Neural cell (in vitro differentiated cells): ENCODE results near the gene IGLON5. TPM values are rescaled to one million over a fixed set of nuclear protein-coding genes. Genes with fewer than 3 reads are reported as not detected.

Source experiments
- H2AFZ ChIP-seq: fragments of 200-600, 300-800 bp; sonication (generic), shearing (Covaris generic); 2 replicates; pipeline ENCODE4 v1.6.0; 2014; ENCODE audit warnings: low read depth, mild to moderate bottlenecking, antibody characterized with exemption, low read length, moderate library complexity
- H3F3A ChIP-seq: fragments of 200-600 bp; shearing (Covaris generic); 2 replicates; pipeline ENCODE4 v1.6.1; 2016; ENCODE audit warnings: mild to moderate bottlenecking, moderate library complexity, mixed read lengths, antibody characterized with exemption, low read length; ENCODE audit not compliant: insufficient read depth, poor library complexity, severe bottlenecking
- H3K27ac ChIP-seq: fragments of 200-600, 300-800 bp; sonication (generic), shearing (Covaris generic); 2 replicates; pipeline ENCODE4 v1.5.1; 2014; ENCODE audit warnings: mild to moderate bottlenecking, low read length, moderate library complexity
- H3K27me3 ChIP-seq: fragments of 300-800, 200-600 bp; sonication (generic), shearing (Covaris generic); 2 replicates; pipeline ENCODE4 v1.6.0; 2014; ENCODE audit warnings: mild to moderate bottlenecking, low read depth, low read length, moderate library complexity; ENCODE audit not compliant: insufficient read depth
- H3K36me3 ChIP-seq: fragments of 300-800, 200-600 bp; sonication (generic), shearing (Covaris generic); 2 replicates; pipeline ENCODE4 v1.5.1; 2014; ENCODE audit warnings: mild to moderate bottlenecking, antibody characterized with exemption, low read length, moderate library complexity; ENCODE audit not compliant: insufficient read depth
- H3K4me2 ChIP-seq: fragments of 300-800, 200-600 bp; sonication (generic), shearing (Covaris generic); 2 replicates; pipeline ENCODE4 v1.6.0; 2014; ENCODE audit warnings: mild to moderate bottlenecking, low read length
- H3K4me3 ChIP-seq: fragments of 300-800, 200-600 bp; sonication (generic), shearing (Covaris generic); 2 replicates; pipeline ENCODE4 v1.5.1; 2014; ENCODE audit warnings: mild to moderate bottlenecking, low read length, moderate library complexity
- H3K79me2 ChIP-seq: fragments of 200-600 bp; shearing (Covaris generic); replicated peaks from 2 replicates; pipeline ENCODE4 v1.6.0; 2014; ENCODE audit warnings: mild to moderate bottlenecking, low read length, moderate library complexity; ENCODE audit not compliant: insufficient read depth
- H3K9ac ChIP-seq: fragments of 300-800, 200-600 bp; sonication (generic), shearing (Covaris generic); 2 replicates; pipeline ENCODE4 v1.6.1; 2016; ENCODE audit warnings: mild to moderate bottlenecking, low read length, mixed read lengths
- H3K9me2 ChIP-seq: fragments of 200-600 bp; shearing (Covaris generic); 2 replicates; pipeline ENCODE4 v1.6.1; 2016; ENCODE audit warnings: mild to moderate bottlenecking, low read length, mixed read lengths; ENCODE audit not compliant: insufficient read depth
- H3K9me3 ChIP-seq: fragments of 200-600, 300-800 bp; sonication (generic), shearing (Covaris generic); 2 replicates; pipeline ENCODE4 v1.6.1; 2016; ENCODE audit warnings: mild to moderate bottlenecking, mixed run types, low read length, moderate library complexity, mixed read lengths
- H4K20me1 ChIP-seq: fragments of 200-600 bp; shearing (Covaris generic); 2 replicates; pipeline ENCODE4 v1.6.1; 2016; ENCODE audit warnings: mild to moderate bottlenecking, mixed run types; ENCODE audit not compliant: insufficient read depth
- CTCF ChIP-seq: fragments of 450-650 bp; IDR thresholded peaks from 2 replicates; pipeline ENCODE4 v1.5.1; 2014; ENCODE audit warnings: antibody characterized with exemption, mild to moderate bottlenecking, moderate library complexity; ENCODE audit not compliant: poor library complexity, severe bottlenecking
- EP300 ChIP-seq: fragments of 450-650 bp; conservative IDR thresholded peaks from 2 replicates; pipeline ENCODE4 v1.6.1; 2014; ENCODE audit warnings: antibody characterized with exemption, mild to moderate bottlenecking, moderate library complexity; ENCODE audit not compliant: poor library complexity, severe bottlenecking
- EZH2 ChIP-seq: fragments of 200-600, 300-800 bp; shearing (Covaris generic), sonication (generic); IDR thresholded peaks from 2 replicates; pipeline ENCODE4 v1.6.1; 2014; ENCODE audit warnings: antibody characterized with exemption, low read length, borderline replicate concordance, mild to moderate bottlenecking; ENCODE audit not compliant: insufficient read depth, poor library complexity, severe bottlenecking
- MXI1 ChIP-seq: fragments of 450-650 bp; conservative IDR thresholded peaks from 2 replicates; pipeline ENCODE4 v1.6.1; 2014; ENCODE audit warnings: antibody characterized with exemption, mild to moderate bottlenecking; ENCODE audit not compliant: poor library complexity, severe bottlenecking
- POLR2AphosphoS5 ChIP-seq: IDR thresholded peaks from 2 replicates; pipeline ENCODE4 v1.6.1; 2012
- RAD21 ChIP-seq: fragments of 450-650 bp; conservative IDR thresholded peaks from 2 replicates; pipeline ENCODE4 v1.6.1; 2014; ENCODE audit warnings: antibody characterized with exemption, mild to moderate bottlenecking, moderate library complexity
- REST ChIP-seq: IDR thresholded peaks from 2 replicates; pipeline ENCODE4 v1.6.1; 2012; ENCODE audit warnings: borderline replicate concordance
- SMC3 ChIP-seq: fragments of 450-650 bp; conservative IDR thresholded peaks from 2 replicates; pipeline ENCODE4 v1.6.1; 2014; ENCODE audit warnings: antibody characterized with exemption, mild to moderate bottlenecking, moderate library complexity; ENCODE audit not compliant: poor library complexity
- TAF1 ChIP-seq: IDR thresholded peaks from 2 replicates; pipeline ENCODE4 v1.6.1; 2012; ENCODE audit warnings: low read depth
- polyA plus RNA-seq: library from polyadenylated mRNA; depleted of rRNA; stranded (reverse); fragments of >200 nt; gene quantifications from 2 replicates; pipeline ENCODE4 v1.2.3, GENCODE V29; 2014

IGLON5 gene
- polyA plus RNA-seq, 1 donor from 2014 or later: 13.5 TPM

- TF ChIP-seq RAD21 (no peak), EP300 (no peak), EZH2 (no peak), MXI1 (no peak), SMC3 (no peak), CTCF (no peak), REST (no peak), TAF1 (no peak), POLR2AphosphoS5 (no peak)
- H3K4me2 ChIP-seq: no peak overlapping the region
- H3K27me3 ChIP-seq: no peaks in the 10 kb centered on the region
- H4K20me1 ChIP-seq: no peaks in the 10 kb centered on the region
- H3F3A ChIP-seq: no peaks in the 10 kb centered on the region
- no peak overlapping the region for H3K4me3 ChIP-seq
- H2AFZ ChIP-seq: no peak overlapping the region
- no peak overlapping the region for H3K27ac ChIP-seq
- no peaks in the 10 kb centered on the region for H3K9me2 ChIP-seq
- no peaks in the 10 kb centered on the region for H3K9me3 ChIP-seq
- H3K36me3 ChIP-seq: no peaks in the 10 kb centered on the region
- no peak overlapping the region for H3K9ac ChIP-seq
- no peaks in the 10 kb centered on the region for H3K79me2 ChIP-seq
Observed at GRCh38 chr19:51375504-51376221, 64.2 kb downstream of the IGLON5 start.

- no peak overlapping the region for H3K9ac ChIP-seq
- no peak overlapping the region for H3K27ac ChIP-seq
- H3K79me2 ChIP-seq: no peaks in the 10 kb centered on the region
- no peaks in the 10 kb centered on the region for H4K20me1 ChIP-seq
- H3K36me3 ChIP-seq: no peaks in the 10 kb centered on the region
- H2AFZ ChIP-seq: no peak overlapping the region
- no peaks in the 10 kb centered on the region for H3K9me3 ChIP-seq
- TF ChIP-seq TAF1 (no peak), MXI1 (no peak), EZH2 (no peak), EP300 (no peak), POLR2AphosphoS5 (no peak), SMC3 (no peak), RAD21 (no peak), REST (no peak), CTCF (no peak)
- H3K9me2 ChIP-seq: no peaks in the 10 kb centered on the region
- no peaks in the 10 kb centered on the region for H3F3A ChIP-seq
- H3K4me3 ChIP-seq: no peak overlapping the region
- no peaks in the 10 kb centered on the region for H3K27me3 ChIP-seq
- no peak overlapping the region for H3K4me2 ChIP-seq
Observed at GRCh38 chr19:51377422-51377821, 66.0 kb downstream of the IGLON5 start.
